Stimulated activated CD4-positive, alpha-beta T cell treated with anti-CD3 and anti-CD28 coated beads, Interleukin-2, amount 100 ng/mL, for 4 hours (primary cell): ENCODE measurements around the gene CADM1.

Source experiments
- DNase-seq: peaks from one replicate; pipeline ENCODE4 v3.0.0-alpha.2; 2020; ENCODE audit warnings: low read depth

Gene CADM1

GRCh38 chr11:115181538-115181937 is 322.7 kb downstream of the CADM1 start:
- DNase-seq, result no peak

- DNase-seq, result no peak
These were observed 323.9 kb downstream of the CADM1 start for GRCh38 chr11:115180272-115180671.

GRCh38 chr11:115179636-115180035 is 324.6 kb downstream of the CADM1 start:
- no peak for DNase-seq

- no peak for DNase-seq
These were observed 325.5 kb downstream of the CADM1 start for GRCh38 chr11:115178705-115179104.

GRCh38 chr11:115173136-115173535 is 331.1 kb downstream of the CADM1 start:
- DNase-seq, result no peak

- DNase-seq, result no peak
These were observed 333.9 kb downstream of the CADM1 start for GRCh38 chr11:115170133-115170815.

GRCh38 chr11:115169251-115169650 is 335.0 kb downstream of the CADM1 start:
- no peak for DNase-seq

GRCh38 chr11:115168686-115169085 is 335.5 kb downstream of the CADM1 start:
- no peak for DNase-seq

- DNase-seq, result no peak
These were observed 336.0 kb downstream of the CADM1 start for GRCh38 chr11:115168229-115168671.

GRCh38 chr11:115167456-115167855 is 336.8 kb downstream of the CADM1 start:
- no peak for DNase-seq

GRCh38 chr11:115166820-115167219 is 337.4 kb downstream of the CADM1 start:
- no peak for DNase-seq

GRCh38 chr11:115164774-115165173 is 339.4 kb downstream of the CADM1 start:
- DNase-seq, result no peak

- no peak for DNase-seq
These were observed 341.3 kb downstream of the CADM1 start for GRCh38 chr11:115162919-115163318.

- DNase-seq, result no peak
These were observed 342.3 kb downstream of the CADM1 start for GRCh38 chr11:115161876-115162275.

- DNase-seq, result no peak
These were observed 345.0 kb downstream of the CADM1 start for GRCh38 chr11:115159207-115159606.

- DNase-seq, result no peak
These were observed 346.2 kb downstream of the CADM1 start for GRCh38 chr11:115158053-115158452.

GRCh38 chr11:115157247-115157646 is 347.0 kb downstream of the CADM1 start:
- no peak for DNase-seq

GRCh38 chr11:115155978-115156377 is 348.2 kb downstream of the CADM1 start:
- DNase-seq, result no peak

GRCh38 chr11:115155320-115155719 is 348.9 kb downstream of the CADM1 start:
- no peak for DNase-seq

- no peak for DNase-seq
These were observed 349.9 kb downstream of the CADM1 start for GRCh38 chr11:115154355-115154736.

GRCh38 chr11:115153731-115154354 is 350.4 kb downstream of the CADM1 start:
- no peak for DNase-seq

- no peak for DNase-seq
These were observed 351.1 kb downstream of the CADM1 start for GRCh38 chr11:115153135-115153534.

- DNase-seq, result no peak
These were observed 353.2 kb downstream of the CADM1 start for GRCh38 chr11:115151010-115151409.

- no peak for DNase-seq
These were observed 355.5 kb downstream of the CADM1 start for GRCh38 chr11:115148691-115149090.
